ENCODE measurements around the gene CAMTA2.
A peak's percentile ranks its signal among the peaks of the same experiment; 100 is the strongest.

Gene CAMTA2

DNA sequence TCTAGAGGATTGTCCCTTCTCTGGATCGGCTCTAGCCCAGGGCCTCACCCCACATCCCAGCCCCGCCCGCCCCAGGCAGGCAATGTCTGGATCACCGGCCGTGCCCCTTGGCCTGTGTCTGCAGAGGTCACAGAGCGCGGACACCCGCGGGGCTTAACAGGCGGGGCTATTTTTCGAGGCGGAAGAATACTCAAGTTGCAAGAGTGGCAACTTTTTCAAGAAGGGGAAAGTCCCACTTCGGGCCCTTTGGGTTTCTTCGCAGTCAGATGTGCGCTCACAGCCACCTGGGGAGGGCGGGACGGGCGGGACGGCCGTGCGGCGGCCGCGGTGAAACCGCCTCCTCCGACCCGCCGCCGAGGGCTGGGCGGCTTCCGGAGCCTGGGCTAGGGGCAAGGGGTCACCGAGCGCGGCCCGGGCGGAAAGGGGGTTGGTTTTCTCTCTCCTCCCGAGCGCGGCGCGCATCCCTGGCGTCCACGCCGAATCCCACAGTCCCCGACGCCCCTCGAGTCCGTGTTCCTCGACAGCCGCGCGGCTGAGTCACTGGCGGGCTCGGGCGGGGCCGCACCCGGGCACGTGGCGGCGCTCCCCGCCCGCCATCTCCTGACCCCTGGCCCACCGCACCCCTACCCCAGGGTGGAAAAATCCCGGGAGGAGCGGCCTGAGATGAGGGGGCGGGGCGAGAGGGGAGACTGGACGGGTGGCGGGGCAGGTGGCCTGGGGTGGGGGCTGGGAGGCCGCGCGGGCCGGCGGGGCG lies 38.0 kb downstream of the CAMTA2 start:
- Histone ChIP-seq H3K4me1 (ENCODE audit: control insufficient read depth, insufficient read depth, low read depth, low read length) (peaks cover 48% of the 10 kb centered on the region), H3K27me3 (ENCODE audit: control insufficient read depth in 1 of 2, insufficient read depth in 1 of 2, low read length in 2 of 2) (no peaks in the 10 kb centered on the region), H3K4me3 (ENCODE audit: insufficient read depth in 1 of 2, low read depth in 1 of 2, low read length in 2 of 2) (peak overlapping the region; percentile 58 to 95), H3K14ac (ENCODE audit: low read length in 2 of 2) (peak overlapping the region; percentile 40 to 91), H2BK12ac (ENCODE audit: low read length in 2 of 2) (peak overlapping the region in 1 of 2 experiments; percentile 89), H3K9ac (ENCODE audit: low read length) (peak overlapping the region; percentile 86), H4K8ac (ENCODE audit: low read length) (peak overlapping the region; percentile 67), H3K4me2 (ENCODE audit: low read length, poor library complexity, severe bottlenecking) (peak overlapping the region; percentile 93), H3K27ac (ENCODE audit: low read length, poor library complexity, severe bottlenecking) (peak overlapping the region; percentile 100), H3K36me3 (ENCODE audit: control insufficient read depth in 1 of 2, insufficient read depth in 2 of 2, low read depth in 1 of 2, low read length in 2 of 2) (peaks cover 23% of the 10 kb centered on the region in 2 experiments), H3K79me1 (replicated peaks; ENCODE audit: low read length, poor library complexity, severe bottlenecking) (peaks cover 9% of the 10 kb centered on the region), H3K18ac (ENCODE audit: low read depth in 1 of 2, low read length in 2 of 2) (peak overlapping the region; percentile 81 to 85), H3K9me3 (ENCODE audit: control insufficient read depth, low read length) (no peaks in the 10 kb centered on the region), H2BK5ac (ENCODE audit: low read depth, low read length, poor library complexity, severe bottlenecking) (peak overlapping the region; percentile 94), H3K23ac (ENCODE audit: low read length in 2 of 2) (peak overlapping the region in 1 of 2 experiments; percentile 92), H2BK120ac (ENCODE audit: low read depth, low read length) (peak overlapping the region; percentile 89), H2BK15ac (ENCODE audit: low read depth, poor library complexity, severe bottlenecking) (peak overlapping the region; percentile 96), H3K4ac (ENCODE audit: low read depth in 1 of 2, low read length in 2 of 2) (peak overlapping the region; percentile 88 to 90), H2AK5ac (ENCODE audit: low read length, severe bottlenecking) (peak overlapping the region; percentile 92), H2AFZ (ENCODE audit: low read depth, low read length) (peak overlapping the region; percentile 36), H4K91ac (ENCODE audit: low read length) (peak overlapping the region; percentile 98)
- DNase-seq: peak; percentile 91
- under 1% methylated on average over 30 of the region's 75 CpGs for WGBS

DNA sequence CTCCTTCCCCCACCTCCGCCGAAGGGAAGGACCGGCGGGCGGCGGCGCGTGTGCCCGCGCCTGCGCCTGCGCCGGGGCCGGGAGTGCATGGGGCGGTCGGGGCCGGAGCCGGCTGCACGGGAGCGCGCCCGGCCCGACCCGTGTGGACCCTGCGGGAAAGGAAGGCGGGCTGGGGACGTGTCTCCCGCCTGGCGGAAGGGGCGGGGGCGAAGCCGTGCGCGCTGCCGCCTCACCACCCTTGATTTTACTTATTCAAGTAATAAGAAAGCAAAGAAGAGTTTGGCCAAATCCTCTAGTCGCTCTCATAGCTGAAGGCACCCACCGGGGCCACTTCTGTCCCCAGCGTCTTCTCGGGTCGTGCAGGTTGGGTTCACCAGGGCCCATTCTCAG lies 38.5 kb downstream of the CAMTA2 start:
- Histone ChIP-seq H3K4me2 (ENCODE audit: low read length, poor library complexity, severe bottlenecking) (peak overlapping the region; percentile 93), H2BK120ac (ENCODE audit: low read depth, low read length) (peak overlapping the region; percentile 89), H3K27me3 (ENCODE audit: control insufficient read depth in 1 of 2, insufficient read depth in 1 of 2, low read length in 2 of 2) (no peaks in the 10 kb centered on the region), H3K79me1 (replicated peaks; ENCODE audit: low read length, poor library complexity, severe bottlenecking) (peaks cover 9% of the 10 kb centered on the region), H3K9ac (ENCODE audit: low read length) (peak overlapping the region; percentile 86), H2BK5ac (ENCODE audit: low read depth, low read length, poor library complexity, severe bottlenecking) (peak overlapping the region; percentile 94), H3K23ac (ENCODE audit: low read length in 2 of 2) (no peak overlapping the region), H3K27ac (ENCODE audit: low read length, poor library complexity, severe bottlenecking) (peak overlapping the region; percentile 100), H3K4me1 (ENCODE audit: control insufficient read depth, insufficient read depth, low read depth, low read length) (peaks cover 49% of the 10 kb centered on the region), H3K4ac (ENCODE audit: low read depth in 1 of 2, low read length in 2 of 2) (peak overlapping the region; percentile 76 to 98), H3K18ac (ENCODE audit: low read depth in 1 of 2, low read length in 2 of 2) (peak overlapping the region; percentile 81 to 96), H2AFZ (ENCODE audit: low read depth, low read length) (peak overlapping the region; percentile 36), H2BK15ac (ENCODE audit: low read depth, poor library complexity, severe bottlenecking) (peak overlapping the region; percentile 92), H3K14ac (ENCODE audit: low read length in 2 of 2) (peak overlapping the region in 1 of 2 experiments; percentile 22), H4K8ac (ENCODE audit: low read length) (peak overlapping the region; percentile 67), H3K4me3 (ENCODE audit: insufficient read depth in 1 of 2, low read depth in 1 of 2, low read length in 2 of 2) (peak overlapping the region; percentile 58 to 95), H2BK12ac (ENCODE audit: low read length in 2 of 2) (peak overlapping the region in 1 of 2 experiments; percentile 45), H3K36me3 (ENCODE audit: control insufficient read depth in 1 of 2, insufficient read depth in 2 of 2, low read depth in 1 of 2, low read length in 2 of 2) (peaks cover 25 to 29% of the 10 kb centered on the region in 2 experiments), H3K9me3 (ENCODE audit: control insufficient read depth, low read length) (no peaks in the 10 kb centered on the region), H4K91ac (ENCODE audit: low read length) (peak overlapping the region; percentile 36), H2AK5ac (ENCODE audit: low read length, severe bottlenecking) (peak overlapping the region; percentile 92)
- under 1% methylated on average over 35 of the region's 40 CpGs for WGBS
- peak; percentile 94 for DNase-seq

DNA sequence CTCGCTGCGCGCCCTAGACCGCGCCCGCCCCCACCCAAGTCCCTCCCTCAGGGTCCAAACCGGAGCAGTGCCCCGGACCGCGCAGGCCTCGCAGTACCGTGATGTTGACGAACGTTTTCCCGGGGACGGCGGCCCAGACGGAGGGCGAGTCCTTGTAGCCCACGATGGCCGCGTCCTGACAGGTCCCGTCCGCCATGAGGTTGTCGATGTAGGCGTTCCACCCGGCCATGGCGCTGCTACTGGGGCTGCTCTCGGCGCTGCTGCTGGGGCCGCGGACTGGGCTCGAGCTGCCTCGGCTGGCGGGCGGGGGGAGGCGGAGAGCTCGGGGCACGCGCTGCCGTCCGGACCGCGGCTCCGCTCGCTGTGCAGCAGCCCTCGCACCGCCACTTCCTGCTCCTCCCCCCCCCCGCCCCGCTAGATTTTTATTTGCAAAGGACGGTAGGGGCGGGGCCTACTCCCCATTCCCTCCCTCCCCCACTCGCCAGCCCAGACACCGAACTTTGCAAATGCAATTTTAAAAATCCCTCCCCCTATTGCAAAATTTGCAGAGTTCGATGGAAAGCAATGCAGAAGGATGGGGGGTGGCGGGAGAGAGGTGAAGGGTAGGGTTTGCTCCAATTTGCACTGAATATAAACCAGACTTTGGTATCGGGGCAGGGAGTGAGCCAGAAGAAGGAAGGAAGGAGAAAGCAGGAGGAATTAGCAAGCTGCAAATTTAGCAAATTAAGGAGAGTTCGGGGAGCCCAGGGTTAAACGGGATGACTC lies 39.1 kb downstream of the CAMTA2 start, which contains the start of gene PFN1:
PFN1 (minus strand) TSS at position 365 of the 765 bp plus-strand sequence; CDS start at position 229, 136 bp downstream.
- H2BK12ac ChIP-seq (ENCODE audit: low read length in 2 of 2): peak within 1 kb of the TSS; percentile 87
- peak within 1 kb of the TSS; percentile 50 to 100 for H3K14ac ChIP-seq (ENCODE audit: low read length in 2 of 2)
- peaks cover 44% of the 10 kb centered on the region for H3K4me1 ChIP-seq (ENCODE audit: control insufficient read depth, insufficient read depth, low read depth, low read length)
- H3K4me3 ChIP-seq (ENCODE audit: insufficient read depth in 1 of 2, low read depth in 1 of 2, low read length in 2 of 2): peak within 1 kb of the TSS; percentile 95 to 100
- peak within 1 kb of the TSS; percentile 100 for H3K27ac ChIP-seq (ENCODE audit: low read length, poor library complexity, severe bottlenecking)
- peak within 1 kb of the TSS; percentile 93 for H2BK120ac ChIP-seq (ENCODE audit: low read depth, low read length)
- H2BK15ac ChIP-seq (ENCODE audit: low read depth, poor library complexity, severe bottlenecking): peak within 1 kb of the TSS; percentile 92
- peak within 1 kb of the TSS; percentile 99 to 100 for H3K4ac ChIP-seq (ENCODE audit: low read depth in 1 of 2, low read length in 2 of 2)
- no peaks in the 10 kb centered on the region for H3K9me3 ChIP-seq (ENCODE audit: control insufficient read depth, low read length)
- no peaks in the 10 kb centered on the region for H3K27me3 ChIP-seq (ENCODE audit: control insufficient read depth in 1 of 2, insufficient read depth in 1 of 2, low read length in 2 of 2)
- peaks cover 29 to 35% of the 10 kb centered on the region in 2 experiments for H3K36me3 ChIP-seq (ENCODE audit: control insufficient read depth in 1 of 2, insufficient read depth in 2 of 2, low read depth in 1 of 2, low read length in 2 of 2)
- peak within 1 kb of the TSS; percentile 99 for H2AK5ac ChIP-seq (ENCODE audit: low read length, severe bottlenecking)
- H2AFZ ChIP-seq (ENCODE audit: low read depth, low read length): peak within 1 kb of the TSS; percentile 36
- DNase-seq: peak; percentile 96
- H4K8ac ChIP-seq (ENCODE audit: low read length): peak within 1 kb of the TSS; percentile 96
- H3K4me2 ChIP-seq (ENCODE audit: low read length, poor library complexity, severe bottlenecking): peak within 1 kb of the TSS; percentile 93
- H3K79me1 ChIP-seq (replicated peaks; ENCODE audit: low read length, poor library complexity, severe bottlenecking): peaks cover 9% of the 10 kb centered on the region
- H3K18ac ChIP-seq (ENCODE audit: low read depth in 1 of 2, low read length in 2 of 2): peak within 1 kb of the TSS; percentile 100
- H2BK5ac ChIP-seq (ENCODE audit: low read depth, low read length, poor library complexity, severe bottlenecking): peak within 1 kb of the TSS; percentile 99
- H3K23ac ChIP-seq (ENCODE audit: low read length in 2 of 2): peak within 1 kb of the TSS in 1 of 2 experiments; percentile 98
- peak within 1 kb of the TSS; percentile 100 for H4K91ac ChIP-seq (ENCODE audit: low read length)
- WGBS: 0% methylated on average over 33 of the region's 59 CpGs
- peak within 1 kb of the TSS; percentile 97 for H3K9ac ChIP-seq (ENCODE audit: low read length)

Measured in mesenchymal stem cell (in vitro differentiated cells and primary cell).